RWPE2 (cell line): ENCODE measurements around the gene ARNT2.

Experiments used
- ATAC-seq: fragments of 200-7000 bp; cut with Tn5 transposase; 3 replicates; pipeline ENCODE4 v1.9.1; 2021; ENCODE audit warnings: low read depth
- DNase-seq: peaks from one replicate; pipeline ENCODE4 v3.0.0-alpha.2; 2020; ENCODE audit warnings: low spot score
- H3K27ac ChIP-seq: fragments of 450-650 bp; 2 replicates; pipeline ENCODE4 v1.5.1; 2017; ENCODE audit warnings: mild to moderate bottlenecking; ENCODE audit not compliant: poor library complexity, severe bottlenecking
- H3K27me3 ChIP-seq: fragments of 250-450 bp; sonication (Bioruptor Pico); 2 replicates; pipeline ENCODE4 v1.5.1; 2021; ENCODE audit warnings: mild to moderate bottlenecking, moderate library complexity; ENCODE audit not compliant: insufficient read depth, poor library complexity, severe bottlenecking
- H3K36me3 ChIP-seq: fragments of 250-450 bp; sonication (Bioruptor Pico); 2 replicates; pipeline ENCODE4 v1.5.1; 2020; ENCODE audit warnings: low read depth, mild to moderate bottlenecking, moderate library complexity
- H3K4me1 ChIP-seq: fragments of 250-450 bp; sonication (Bioruptor Pico); 2 replicates; pipeline ENCODE4 v1.5.1; 2021; ENCODE audit warnings: mild to moderate bottlenecking, moderate library complexity; ENCODE audit not compliant: insufficient read depth, poor library complexity, severe bottlenecking
- H3K4me3 ChIP-seq: fragments of 250-450 bp; sonication (Bioruptor Pico); 2 replicates; pipeline ENCODE4 v1.5.1; 2021; ENCODE audit warnings: mild to moderate bottlenecking, moderate library complexity; ENCODE audit not compliant: severe bottlenecking
- H3K9me3 ChIP-seq: fragments of 250-450 bp; sonication (Bioruptor Pico); 2 replicates; pipeline ENCODE4 v1.5.1; 2021; ENCODE audit warnings: mild to moderate bottlenecking, moderate library complexity; ENCODE audit not compliant: severe bottlenecking
- TF ChIP-seq, protein P1 (sequence below): fragments of 450-650 bp; IDR thresholded peaks from one replicate; pipeline ENCODE4 v1.5.1; 2017; ENCODE audit warnings: mild to moderate bottlenecking, moderate library complexity; ENCODE audit not compliant: poor library complexity, severe bottlenecking

ARNT2 gene

GRCh38 chr15:80482696-80483095, 78.5 kb downstream of the ARNT2 start:
- H3K36me3 ChIP-seq = no peaks in the 10 kb centered on the region
- no peaks in the 10 kb centered on the region for H3K9me3 ChIP-seq
- no peak for DNase-seq
- TF ChIP-seq, protein P1, sequence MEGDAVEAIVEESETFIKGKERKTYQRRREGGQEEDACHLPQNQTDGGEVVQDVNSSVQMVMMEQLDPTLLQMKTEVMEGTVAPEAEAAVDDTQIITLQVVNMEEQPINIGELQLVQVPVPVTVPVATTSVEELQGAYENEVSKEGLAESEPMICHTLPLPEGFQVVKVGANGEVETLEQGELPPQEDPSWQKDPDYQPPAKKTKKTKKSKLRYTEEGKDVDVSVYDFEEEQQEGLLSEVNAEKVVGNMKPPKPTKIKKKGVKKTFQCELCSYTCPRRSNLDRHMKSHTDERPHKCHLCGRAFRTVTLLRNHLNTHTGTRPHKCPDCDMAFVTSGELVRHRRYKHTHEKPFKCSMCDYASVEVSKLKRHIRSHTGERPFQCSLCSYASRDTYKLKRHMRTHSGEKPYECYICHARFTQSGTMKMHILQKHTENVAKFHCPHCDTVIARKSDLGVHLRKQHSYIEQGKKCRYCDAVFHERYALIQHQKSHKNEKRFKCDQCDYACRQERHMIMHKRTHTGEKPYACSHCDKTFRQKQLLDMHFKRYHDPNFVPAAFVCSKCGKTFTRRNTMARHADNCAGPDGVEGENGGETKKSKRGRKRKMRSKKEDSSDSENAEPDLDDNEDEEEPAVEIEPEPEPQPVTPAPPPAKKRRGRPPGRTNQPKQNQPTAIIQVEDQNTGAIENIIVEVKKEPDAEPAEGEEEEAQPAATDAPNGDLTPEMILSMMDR = no peak
- ATAC-seq = no peak
- H3K27ac ChIP-seq = no peak overlapping the region
- no peaks in the 10 kb centered on the region for H3K27me3 ChIP-seq
- H3K4me1 ChIP-seq = peaks cover 11% of the 10 kb centered on the region
- H3K4me3 ChIP-seq = no peak overlapping the region

DNA sequence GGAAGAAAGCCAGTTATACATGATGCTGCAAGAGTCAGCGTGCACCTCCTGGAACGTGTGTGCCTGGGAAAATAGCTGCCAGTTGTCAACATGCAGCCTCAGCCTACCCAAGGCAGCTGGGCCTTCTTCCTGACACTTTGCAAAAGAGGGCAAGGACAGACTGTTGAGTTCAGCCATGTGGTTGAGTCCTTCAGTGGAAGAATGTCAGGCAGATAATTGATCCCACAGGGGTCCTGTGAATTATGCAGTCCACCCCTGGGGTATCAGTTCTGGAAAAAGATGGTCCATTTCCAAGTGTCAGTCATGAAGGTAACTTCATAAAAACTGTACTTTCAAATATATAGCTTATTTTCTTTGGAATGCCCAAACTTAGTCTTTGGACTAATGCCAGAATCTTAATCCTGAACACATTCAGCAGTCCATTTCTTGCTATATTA, 79.6 kb downstream of the ARNT2 start:
- DNase-seq = no peak
- no peaks in the 10 kb centered on the region for H3K36me3 ChIP-seq
- TF ChIP-seq, protein P1 = no peak
- H3K27ac ChIP-seq = no peak overlapping the region
- H3K4me3 ChIP-seq = no peak overlapping the region
- H3K9me3 ChIP-seq = no peaks in the 10 kb centered on the region
- no peaks in the 10 kb centered on the region for H3K27me3 ChIP-seq
- peaks cover 15% of the 10 kb centered on the region for H3K4me1 ChIP-seq
- no peak for ATAC-seq

- Histone ChIP-seq H3K27ac (no peak overlapping the region), H3K4me3 (no peak overlapping the region), H3K4me1 (peaks cover 21% of the 10 kb centered on the region), H3K36me3 (no peaks in the 10 kb centered on the region), H3K27me3 (no peaks in the 10 kb centered on the region), H3K9me3 (no peaks in the 10 kb centered on the region)
- ATAC-seq = no peak
- TF ChIP-seq, protein P1 = no peak
- no peak for DNase-seq
These were observed 80.2 kb downstream of the ARNT2 start for GRCh38 chr15:80484333-80484864.

GRCh38 chr15:80485370-80486164, 81.4 kb downstream of the ARNT2 start:
- H3K4me3 ChIP-seq = no peak overlapping the region
- no peaks in the 10 kb centered on the region for H3K27me3 ChIP-seq
- no peaks in the 10 kb centered on the region for H3K36me3 ChIP-seq
- TF ChIP-seq, protein P1 = no peak
- ATAC-seq (peak; percentile 47), DNase-seq (no peak)
- H3K9me3 ChIP-seq = no peaks in the 10 kb centered on the region
- peaks cover 22% of the 10 kb centered on the region for H3K4me1 ChIP-seq
- no peak overlapping the region for H3K27ac ChIP-seq
